EH (cell line): ENCODE data around the gene GNA12.
"Not testable (repeated sequence)": the region's sequence is repeated elsewhere in the genome, so short reads cannot be mapped to it uniquely, and the experiment has no call there.

Experiments used
- DNase-seq: peaks from one replicate; pipeline ENCODE4 v3.0.0-alpha.2; 2015; ENCODE audit warnings: low read depth

Gene GNA12

DNA sequence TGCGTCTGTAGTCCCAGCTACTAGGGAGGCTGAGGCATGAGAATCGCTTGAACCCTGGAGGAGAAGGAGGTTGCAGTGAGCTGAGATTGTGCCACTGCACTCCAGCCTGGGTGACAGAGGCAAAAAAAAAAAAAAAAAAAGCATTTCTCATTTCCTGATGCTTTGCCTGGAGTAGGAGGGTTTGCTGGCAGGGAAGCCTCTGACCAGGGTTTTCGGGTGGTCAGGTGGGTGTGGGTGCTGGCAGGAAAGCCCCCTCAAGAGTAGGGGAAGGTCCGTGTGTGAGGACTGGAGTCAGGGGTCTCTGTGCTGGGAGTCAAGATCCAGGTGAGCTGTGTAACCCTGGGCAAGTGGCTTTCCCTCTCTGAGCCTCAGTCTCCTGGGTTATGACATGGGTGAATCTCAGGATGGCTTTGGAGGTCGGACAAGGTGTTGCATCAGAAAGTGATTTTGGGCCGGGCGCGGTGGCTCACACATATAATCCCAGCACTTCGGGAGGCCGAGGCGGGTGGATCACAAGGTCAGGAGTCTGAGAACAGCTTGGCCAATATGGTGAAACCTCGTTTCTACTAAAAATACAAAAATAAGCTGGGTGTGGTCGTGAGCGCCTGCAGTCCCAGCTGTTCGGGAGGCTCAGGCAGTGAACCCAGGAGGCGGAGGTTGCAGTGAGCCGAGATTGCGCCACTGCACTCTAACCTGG, 152.9 kb downstream of the GNA12 start:
- DNase-seq: no peak

DNA sequence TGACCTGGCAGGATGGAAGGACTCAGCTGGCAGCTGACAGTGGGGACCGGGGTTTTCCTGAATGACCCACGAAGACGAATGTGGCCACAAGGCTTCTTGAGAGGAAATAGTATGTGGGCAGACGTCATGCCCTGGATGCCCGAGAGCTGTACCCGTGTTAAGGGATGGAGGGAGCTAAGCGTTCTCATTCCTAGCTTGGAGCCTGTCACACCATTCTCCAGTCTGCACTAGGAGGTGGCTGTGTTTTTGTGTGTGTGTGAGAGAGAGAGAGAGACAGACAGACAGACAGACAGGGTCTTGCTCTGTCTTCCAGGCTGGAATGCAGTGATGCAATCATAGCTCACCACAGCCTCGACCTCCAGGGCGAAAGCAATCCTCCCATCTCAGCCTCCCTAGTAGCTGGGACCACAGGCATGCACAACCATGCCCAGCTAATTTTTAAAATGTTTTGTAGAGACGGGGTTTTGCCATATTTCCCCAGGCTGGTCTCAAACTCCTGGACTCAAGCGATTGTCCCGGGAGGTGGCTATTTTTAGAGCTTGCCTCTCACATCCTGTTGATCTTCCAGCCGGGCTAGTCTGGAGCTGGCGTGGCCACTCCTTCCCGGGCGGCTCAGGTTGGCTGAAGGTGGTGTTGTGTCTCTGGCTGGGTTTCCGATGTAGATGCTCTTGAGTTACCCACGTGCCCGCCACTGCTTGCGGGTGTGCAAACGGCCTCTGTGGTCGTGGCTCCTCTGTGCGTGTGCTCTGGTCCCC, 154.0 kb downstream of the GNA12 start:
- DNase-seq: peak; percentile 82

DNA sequence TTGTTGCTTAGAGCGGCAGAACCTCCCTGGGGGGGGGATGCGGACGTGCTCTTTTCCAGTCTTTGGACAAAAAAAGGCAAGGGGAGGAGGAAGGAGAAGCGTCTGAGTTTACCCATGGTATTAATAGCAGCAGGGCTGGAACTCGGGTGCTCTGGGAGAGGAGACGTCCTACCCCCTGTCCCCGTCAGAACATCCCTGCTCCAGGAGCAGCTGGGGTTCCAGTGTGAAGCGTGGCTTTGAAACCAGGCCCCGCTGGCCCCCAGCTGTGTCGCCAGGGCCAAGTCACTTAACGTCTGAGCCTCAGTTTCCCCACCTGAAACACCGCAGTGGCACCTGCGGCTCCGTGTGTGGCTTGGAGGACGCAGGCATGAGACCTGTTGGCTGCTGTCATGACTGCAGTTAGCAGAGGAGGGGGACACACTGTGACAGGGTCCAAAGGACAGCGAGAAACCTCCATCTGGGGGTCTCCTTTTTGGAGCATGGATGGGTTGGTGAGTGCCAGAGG, 154.7 kb downstream of the GNA12 start:
- DNase-seq: no peak

DNA sequence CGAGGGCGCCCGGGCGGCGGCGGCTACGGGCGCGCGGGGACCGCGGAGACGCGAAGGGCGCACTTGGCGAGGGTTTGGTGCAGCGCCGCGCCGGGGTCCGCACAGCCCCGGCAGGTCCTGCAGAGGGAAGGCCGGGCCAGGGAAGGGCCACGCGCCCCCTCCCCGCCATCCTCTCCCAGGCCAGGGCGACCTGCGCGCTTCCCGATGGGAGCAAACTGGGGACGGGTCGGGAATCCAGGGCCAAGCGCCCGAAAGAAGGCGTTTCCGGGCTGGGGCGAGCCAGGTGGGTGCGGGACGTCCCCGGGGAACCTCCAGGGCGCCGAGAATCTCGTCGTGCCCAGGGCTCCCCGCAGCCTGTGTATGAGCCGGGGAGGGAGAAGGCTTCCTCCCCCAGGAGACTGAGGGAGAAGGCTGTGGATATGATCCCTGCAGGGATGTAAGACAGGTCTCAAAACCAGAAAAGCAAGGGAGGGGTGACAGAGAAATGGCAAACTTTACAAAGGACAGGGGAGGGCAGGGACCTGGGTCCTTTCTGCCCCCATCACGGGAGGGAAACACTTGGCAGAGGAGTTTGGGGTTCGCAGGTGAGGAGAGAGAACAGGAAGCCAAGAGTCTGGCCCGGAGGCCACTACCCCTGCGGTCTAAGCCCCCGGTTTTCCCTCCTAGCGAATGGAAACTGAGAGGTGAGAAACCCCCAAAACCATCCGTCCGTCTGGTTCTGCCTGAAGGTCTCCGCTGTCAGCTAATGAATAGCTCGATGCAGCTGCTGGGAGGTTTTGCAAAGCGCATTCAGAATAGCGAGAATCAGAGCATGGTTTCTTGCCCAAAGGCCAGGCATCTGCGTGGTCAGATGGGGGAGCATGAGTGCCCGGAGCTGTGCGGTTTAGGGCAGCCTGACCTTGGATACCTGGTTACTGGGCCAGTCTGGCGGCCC, 155.4 kb downstream of the GNA12 start:
- DNase-seq: peak; percentile 37

DNA sequence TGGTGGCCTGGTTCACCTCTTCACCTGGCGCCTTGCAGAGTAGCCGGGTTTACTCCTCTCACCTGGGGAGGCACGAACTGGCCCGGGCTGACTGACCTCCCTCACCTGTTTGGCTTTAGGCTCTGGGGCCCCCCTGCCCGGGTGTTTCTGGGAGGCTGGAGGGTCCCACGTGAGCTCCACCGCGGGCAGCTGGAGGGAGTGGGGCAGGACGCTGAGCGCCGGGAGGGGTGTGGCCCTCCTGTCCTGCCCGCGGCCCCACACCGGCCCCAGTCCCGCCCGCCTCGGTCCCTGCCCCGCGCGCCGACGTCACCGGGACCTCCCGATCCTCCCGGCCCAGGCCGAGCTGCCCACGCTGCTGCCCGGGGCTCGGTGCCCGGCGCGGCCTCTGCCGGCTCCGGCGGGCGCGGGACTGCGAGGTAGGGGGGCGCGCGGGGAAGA, 156.2 kb downstream of the GNA12 start, which contains the start of gene AMZ1:
AMZ1 (plus strand) TSS at position 322 of the 438 bp plus-strand sequence. CDS start 12,250 bp downstream, outside the sequence.
- DNase-seq: peak; percentile 33

DNA sequence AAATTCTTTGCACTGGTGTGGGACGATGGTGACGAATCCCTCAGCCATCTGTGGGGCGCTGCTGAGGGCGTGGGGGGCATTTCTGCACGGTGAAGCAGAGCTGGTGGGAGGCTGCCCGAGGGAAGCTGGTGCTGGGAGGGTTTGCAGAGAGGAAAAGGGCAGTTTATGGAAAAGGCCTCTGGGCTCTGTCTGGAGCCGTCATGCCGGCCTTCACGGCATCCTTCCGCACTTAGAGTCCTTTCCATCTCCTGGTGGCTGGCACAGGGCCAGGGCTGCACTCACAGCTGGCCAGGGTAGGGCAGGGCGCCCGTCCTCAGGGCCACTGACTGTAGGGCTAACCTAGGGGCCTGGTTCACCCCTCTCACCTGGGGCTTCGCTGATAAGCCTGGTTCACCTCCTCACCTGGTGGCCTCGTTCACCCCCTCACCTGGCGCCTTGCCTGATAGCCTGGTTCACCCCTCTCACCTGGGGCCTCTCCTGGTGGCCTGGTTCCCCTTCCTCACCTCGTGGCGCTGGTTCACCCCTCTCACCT, 156.7 kb downstream of the GNA12 start:
- DNase-seq: peak; percentile 88

DNA sequence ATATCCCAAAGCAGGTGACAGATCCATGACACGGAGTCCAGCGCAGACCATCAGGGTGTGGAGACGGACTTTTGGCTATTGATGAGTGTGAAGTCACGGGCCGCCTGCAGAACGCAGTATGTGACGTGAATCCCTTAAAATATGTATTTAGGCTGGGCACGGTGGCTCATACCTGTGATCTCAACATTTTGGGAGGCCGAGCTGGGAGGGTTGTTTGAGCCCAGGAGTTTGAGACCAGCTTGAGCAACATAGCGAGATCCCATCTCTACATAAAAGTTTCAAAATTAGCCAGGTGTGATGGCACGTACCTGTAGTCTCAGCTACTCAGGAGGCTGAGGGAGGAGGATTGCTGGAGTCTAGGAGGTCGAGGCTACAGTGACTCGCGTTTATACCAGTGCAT, 158.0 kb downstream of the GNA12 start:
- no peak for DNase-seq

DNA sequence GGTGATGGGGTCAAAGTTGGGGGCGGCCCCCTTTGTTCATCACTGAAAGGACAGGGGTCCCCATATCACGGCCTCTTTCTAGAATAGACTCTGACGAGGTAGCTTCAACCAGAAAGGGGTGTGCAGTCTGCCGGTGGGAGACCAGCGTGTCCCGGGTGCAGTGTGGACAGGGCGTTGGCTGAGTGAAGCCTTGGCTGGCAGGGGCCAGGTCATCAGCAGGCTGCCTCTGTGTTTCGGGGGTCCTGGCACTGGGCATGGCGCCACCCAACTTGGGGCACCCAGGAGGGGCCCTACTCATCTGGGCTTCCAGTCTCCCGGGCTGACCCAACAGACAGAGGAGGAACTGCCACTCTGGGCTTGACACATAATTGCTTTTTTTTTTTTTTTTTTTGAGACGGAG, 159.6 kb downstream of the GNA12 start:
- DNase-seq: no peak

DNA sequence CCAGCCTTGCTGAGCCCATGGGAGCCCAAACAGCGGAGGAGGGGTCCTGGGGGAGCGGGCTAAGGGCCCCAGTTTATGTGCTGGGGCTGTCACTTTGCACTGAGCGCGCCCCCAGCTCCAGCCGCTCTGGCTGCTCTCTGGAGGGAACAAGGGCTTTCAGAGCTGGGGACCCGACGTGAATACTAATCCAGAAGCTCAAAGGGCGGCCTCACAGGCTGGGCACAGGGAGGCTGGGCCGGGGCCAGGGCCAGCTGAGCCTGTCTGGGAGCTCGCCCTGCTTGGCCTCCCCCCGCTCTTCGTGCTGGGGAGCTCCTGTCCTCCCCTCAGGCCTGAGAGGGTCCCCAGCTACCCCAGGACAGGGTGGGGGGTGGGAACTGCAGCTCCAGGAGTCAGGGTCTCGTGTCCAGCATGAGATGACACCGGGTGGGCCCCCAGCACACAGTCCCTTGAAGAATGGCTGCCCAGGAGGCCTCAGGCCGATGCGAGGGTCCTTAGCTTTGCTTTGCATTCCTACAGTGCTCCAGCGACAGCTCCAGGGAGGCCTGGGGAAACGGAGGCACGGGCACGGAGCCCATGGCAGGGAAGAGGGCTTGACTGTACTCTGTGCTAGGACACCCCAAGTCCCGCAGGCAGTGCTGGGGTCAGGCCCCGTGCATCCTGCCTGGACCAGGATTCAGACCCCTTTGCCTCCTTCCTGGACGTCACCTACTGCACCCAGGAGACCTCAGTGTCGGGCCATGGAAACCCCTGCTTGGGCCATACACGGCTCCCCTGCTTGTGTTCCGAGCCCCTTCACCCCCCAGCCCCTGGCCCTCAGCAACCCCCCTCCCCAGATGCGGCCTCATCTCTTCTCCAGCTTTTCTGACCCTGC, 161.9 kb downstream of the GNA12 start:
- no peak for DNase-seq

DNA sequence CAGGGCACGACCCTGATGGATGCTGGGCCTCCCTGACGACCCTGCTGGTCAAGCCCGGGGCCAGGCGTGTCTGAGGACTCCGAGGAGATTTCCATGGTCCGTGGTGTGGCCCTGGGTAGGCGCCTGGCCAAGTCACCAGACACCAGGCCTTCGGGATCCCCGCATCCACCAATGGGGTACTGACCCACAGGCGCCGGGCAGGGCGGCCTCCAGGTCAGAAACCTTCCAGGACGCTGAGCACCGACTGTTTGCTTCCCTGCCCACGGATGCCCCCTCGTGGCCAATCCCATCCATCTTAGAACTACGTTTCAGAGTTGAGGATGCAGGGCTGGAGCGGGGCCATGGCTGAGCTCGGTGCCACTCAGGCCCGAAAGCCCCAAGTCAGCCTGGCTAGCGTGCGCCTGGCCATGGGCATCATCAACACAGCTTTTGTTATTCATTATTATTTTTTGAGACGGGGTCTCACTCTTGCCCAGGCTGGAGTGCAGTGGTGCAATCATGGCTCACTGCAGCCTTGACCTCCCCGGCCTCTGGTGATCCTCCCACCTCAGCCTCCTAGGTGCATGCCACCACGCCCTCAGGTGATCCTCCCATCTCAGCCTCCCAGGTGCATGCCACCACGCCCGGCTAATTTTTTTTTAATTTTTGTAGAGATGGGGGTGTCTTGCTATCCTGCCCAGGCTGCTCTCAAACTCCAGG, 163.2 kb downstream of the GNA12 start:
- peak; percentile 76 for DNase-seq

DNA sequence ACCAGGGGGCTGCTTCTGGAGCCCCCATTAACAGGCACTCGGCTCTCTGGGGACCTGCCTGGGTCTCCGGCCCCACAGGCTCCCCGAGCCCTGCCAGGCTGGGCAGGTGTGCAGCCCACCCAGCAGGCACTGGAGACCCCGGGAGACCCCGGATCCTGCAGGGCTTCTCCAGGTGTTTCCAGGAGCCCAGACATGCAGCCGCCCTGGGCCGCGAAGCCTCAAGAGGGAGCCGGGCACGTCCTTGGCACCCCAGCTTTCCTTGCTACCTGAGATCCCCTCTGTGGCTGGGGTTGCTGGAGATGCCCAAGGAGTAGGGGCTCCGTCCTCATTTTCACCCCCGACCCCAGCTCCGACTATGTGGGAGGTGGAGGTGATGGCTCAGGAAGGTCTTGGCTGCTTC, 163.9 kb downstream of the GNA12 start:
- DNase-seq: no peak

DNA sequence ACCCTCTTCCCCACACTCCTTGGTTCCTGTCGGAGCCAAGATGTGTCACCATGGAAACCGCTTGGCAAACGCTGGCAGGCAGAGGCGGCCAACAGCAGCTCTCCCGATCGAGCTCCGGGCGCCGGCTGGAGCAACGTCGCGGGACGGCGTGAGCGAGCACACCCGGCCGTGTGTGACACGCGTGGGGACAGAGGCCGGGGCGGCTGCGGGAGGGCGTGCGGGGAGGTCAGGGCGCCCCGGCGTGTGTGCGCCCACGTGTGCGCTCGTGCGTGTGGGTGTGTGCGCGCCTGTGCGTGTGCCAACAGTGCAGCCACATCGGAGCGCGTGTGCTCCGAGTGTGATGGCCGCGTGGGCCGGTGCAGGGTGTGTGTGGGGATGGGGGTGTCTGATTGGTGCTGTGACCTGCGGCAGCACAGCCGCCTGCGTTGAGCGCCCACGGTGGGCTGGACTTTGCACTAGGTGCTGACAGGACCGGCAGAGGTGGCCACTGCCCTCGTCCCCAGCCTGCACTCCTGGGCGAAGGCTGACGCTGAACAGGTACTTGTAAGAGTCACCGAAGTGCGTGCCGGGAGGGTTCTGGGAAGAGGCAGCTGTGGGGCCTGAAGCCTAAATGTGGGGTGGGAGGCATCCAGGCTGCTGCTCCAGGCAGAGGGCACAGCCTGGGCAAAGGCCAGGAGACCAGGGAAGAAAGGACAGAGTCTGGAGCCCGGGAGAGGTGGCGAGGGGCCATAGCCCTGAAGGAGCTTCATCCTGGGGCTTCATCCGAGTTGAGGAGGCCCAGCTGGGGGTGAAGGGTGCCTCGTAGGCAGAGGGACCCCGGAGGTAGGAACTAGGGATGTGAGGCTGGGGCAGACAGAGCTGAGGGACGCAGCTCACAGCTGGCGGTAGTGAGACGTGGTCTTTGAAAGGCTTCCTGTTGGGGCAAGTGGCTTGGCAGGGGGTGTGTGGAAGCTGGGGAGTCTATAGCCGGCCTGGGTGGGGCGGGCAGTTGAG, 164.7 kb downstream of the GNA12 start:
- DNase-seq: not testable (repeated sequence)

DNA sequence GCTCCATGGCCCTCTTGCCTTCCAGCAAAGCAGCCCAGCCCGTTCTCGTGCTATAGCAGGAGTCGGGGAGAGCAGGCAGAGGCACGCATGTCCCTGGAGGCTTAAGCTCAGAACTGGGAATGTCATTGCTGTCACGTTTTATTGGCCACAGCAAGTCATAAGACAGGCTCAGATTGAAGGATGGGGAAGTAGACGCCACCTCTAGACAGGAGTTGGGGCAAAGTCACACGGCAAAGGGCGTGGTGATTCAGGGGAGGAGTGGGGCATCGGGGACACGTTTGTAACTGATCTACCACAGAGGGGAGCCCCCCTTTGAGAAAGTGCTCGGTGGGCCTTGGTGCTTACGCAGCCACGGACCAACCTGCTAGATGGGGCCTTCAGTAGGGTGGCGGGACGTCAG, 165.7 kb downstream of the GNA12 start:
- DNase-seq: not testable (repeated sequence)
